SK-N-SH treated with all-trans-retinoic acid at 6 μM for 48 hours (cell line): Measurements from ENCODE around the gene UCK1.

ENCODE experiments used
- ESRRG ChIP-seq: fragments of 250-450 bp; sonication (Bioruptor Pico); IDR thresholded peaks from 2 replicates; pipeline ENCODE4 v1.6.1; 2021; ENCODE audit warnings: mild to moderate bottlenecking
- PPARA ChIP-seq: fragments of 250-450 bp; sonication (Bioruptor Pico); IDR thresholded peaks from 2 replicates; pipeline ENCODE4 v1.5.0; 2020; ENCODE audit warnings: mild to moderate bottlenecking, borderline replicate concordance
- RARB ChIP-seq: fragments of 250-450 bp; sonication (Bioruptor Pico); IDR thresholded peaks from 2 replicates; pipeline ENCODE4 v1.8.0; 2021; ENCODE audit warnings: mild to moderate bottlenecking, moderate library complexity
- TOX ChIP-seq: fragments of 250-450 bp; sonication (Bioruptor Pico); IDR thresholded peaks from 2 replicates; pipeline ENCODE4 v1.8.0; 2021; ENCODE audit warnings: mild to moderate bottlenecking, moderate library complexity, borderline replicate concordance
- ZFP3 ChIP-seq: fragments of 250-450 bp; sonication (Bioruptor Pico); IDR thresholded peaks from 2 replicates; pipeline ENCODE4 v1.5.0; 2020; ENCODE audit warnings: mild to moderate bottlenecking, moderate library complexity
- ZFP30 ChIP-seq: fragments of 450-650 bp; formaldehyde crosslinking; IDR thresholded peaks from 2 replicates; pipeline ENCODE4 v1.5.0; 2022; ENCODE audit warnings: mild to moderate bottlenecking, moderate library complexity
- TF ChIP-seq, protein P1 (sequence below): fragments of 250-450 bp; sonication (Bioruptor Pico); IDR thresholded peaks from 2 replicates; pipeline ENCODE4 v1.8.0; 2020; ENCODE audit warnings: mild to moderate bottlenecking, moderate library complexity, borderline replicate concordance
- TF ChIP-seq, protein P2 (sequence below): fragments of 250-450 bp; sonication (Bioruptor Pico); IDR thresholded peaks from 2 replicates; pipeline ENCODE4 v1.5.1; 2020; ENCODE audit warnings: low read depth, mild to moderate bottlenecking, moderate library complexity
- TF ChIP-seq, protein P3 (sequence below): fragments of 250-450 bp; sonication (Bioruptor Pico); IDR thresholded peaks from 2 replicates; pipeline ENCODE4 v1.5.1; 2021; ENCODE audit warnings: mild to moderate bottlenecking, moderate library complexity
- TF ChIP-seq, protein P4 (sequence below): fragments of 250-450 bp; sonication (Bioruptor Pico); IDR thresholded peaks from 2 replicates; pipeline ENCODE4 v1.5.0; 2020; ENCODE audit warnings: mild to moderate bottlenecking, moderate library complexity

DNA sequence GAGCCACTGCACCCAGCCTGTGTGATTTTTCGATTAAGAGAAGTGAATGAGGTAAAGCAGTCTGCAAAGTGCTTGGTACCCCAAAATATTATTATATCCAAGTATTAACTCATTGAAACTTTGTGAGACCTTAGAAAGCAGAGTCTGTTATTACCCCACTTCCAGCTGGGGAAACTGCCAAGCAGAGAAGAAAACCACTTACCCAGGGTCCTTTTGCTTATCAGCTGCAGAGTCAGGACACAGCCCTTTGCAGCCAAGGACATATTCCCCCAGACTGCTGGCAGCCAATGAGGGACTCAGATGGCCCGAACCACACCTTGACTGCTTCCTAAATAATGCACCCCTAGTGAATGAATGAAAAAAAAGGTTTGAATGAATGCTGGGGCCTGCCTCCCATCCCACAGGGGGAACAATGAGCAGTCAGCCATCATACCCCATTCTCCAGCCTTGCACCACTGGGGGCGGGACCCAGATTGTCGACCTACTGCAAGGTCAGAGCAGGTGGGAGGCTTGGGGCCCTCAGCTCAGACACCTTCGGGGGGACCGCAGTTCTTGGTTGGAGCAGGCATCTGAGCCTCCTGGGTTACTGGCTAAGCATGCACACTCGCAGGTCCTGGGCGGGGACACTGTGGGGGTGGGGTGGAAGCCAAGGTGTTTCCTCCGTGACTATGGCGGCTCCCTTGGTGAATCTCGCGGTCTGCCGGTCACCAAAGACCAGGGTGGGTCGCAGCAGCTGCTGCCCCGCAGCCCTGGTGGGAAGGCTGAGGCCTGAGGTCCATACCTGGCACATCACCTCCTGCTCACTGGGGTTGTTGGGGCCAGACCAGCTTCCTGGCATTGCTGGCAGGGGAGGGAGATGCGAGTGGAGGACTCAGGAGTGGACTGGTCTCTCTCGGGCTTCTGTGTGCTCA, 43.9 kb upstream of the UCK1 start:
- TF ChIP-seq PPARA (CRISPR knock-in tag) (no peak), ESRRG (no peak), ZFP30 (no peak), RARB (CRISPR knock-in tag) (no peak), ZFP3 (no peak), TOX (no peak)
- TF ChIP-seq, protein P1, sequence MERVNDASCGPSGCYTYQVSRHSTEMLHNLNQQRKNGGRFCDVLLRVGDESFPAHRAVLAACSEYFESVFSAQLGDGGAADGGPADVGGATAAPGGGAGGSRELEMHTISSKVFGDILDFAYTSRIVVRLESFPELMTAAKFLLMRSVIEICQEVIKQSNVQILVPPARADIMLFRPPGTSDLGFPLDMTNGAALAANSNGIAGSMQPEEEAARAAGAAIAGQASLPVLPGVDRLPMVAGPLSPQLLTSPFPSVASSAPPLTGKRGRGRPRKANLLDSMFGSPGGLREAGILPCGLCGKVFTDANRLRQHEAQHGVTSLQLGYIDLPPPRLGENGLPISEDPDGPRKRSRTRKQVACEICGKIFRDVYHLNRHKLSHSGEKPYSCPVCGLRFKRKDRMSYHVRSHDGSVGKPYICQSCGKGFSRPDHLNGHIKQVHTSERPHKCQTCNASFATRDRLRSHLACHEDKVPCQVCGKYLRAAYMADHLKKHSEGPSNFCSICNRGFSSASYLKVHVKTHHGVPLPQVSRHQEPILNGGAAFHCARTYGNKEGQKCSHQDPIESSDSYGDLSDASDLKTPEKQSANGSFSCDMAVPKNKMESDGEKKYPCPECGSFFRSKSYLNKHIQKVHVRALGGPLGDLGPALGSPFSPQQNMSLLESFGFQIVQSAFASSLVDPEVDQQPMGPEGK, result no peak
- TF ChIP-seq, protein P2, sequence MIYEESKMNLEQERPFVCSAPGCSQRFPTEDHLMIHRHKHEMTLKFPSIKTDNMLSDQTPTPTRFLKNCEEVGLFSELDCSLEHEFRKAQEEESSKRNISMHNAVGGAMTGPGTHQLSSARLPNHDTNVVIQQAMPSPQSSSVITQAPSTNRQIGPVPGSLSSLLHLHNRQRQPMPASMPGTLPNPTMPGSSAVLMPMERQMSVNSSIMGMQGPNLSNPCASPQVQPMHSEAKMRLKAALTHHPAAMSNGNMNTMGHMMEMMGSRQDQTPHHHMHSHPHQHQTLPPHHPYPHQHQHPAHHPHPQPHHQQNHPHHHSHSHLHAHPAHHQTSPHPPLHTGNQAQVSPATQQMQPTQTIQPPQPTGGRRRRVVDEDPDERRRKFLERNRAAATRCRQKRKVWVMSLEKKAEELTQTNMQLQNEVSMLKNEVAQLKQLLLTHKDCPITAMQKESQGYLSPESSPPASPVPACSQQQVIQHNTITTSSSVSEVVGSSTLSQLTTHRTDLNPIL (CRISPR knock-in tag), result no peak
- TF ChIP-seq, protein P3, sequence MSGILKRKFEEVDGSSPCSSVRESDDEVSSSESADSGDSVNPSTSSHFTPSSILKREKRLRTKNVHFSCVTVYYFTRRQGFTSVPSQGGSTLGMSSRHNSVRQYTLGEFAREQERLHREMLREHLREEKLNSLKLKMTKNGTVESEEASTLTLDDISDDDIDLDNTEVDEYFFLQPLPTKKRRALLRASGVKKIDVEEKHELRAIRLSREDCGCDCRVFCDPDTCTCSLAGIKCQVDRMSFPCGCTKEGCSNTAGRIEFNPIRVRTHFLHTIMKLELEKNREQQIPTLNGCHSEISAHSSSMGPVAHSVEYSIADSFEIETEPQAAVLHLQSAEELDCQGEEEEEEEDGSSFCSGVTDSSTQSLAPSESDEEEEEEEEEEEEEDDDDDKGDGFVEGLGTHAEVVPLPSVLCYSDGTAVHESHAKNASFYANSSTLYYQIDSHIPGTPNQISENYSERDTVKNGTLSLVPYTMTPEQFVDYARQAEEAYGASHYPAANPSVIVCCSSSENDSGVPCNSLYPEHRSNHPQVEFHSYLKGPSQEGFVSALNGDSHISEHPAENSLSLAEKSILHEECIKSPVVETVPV, result no peak
- TF ChIP-seq, protein P4, sequence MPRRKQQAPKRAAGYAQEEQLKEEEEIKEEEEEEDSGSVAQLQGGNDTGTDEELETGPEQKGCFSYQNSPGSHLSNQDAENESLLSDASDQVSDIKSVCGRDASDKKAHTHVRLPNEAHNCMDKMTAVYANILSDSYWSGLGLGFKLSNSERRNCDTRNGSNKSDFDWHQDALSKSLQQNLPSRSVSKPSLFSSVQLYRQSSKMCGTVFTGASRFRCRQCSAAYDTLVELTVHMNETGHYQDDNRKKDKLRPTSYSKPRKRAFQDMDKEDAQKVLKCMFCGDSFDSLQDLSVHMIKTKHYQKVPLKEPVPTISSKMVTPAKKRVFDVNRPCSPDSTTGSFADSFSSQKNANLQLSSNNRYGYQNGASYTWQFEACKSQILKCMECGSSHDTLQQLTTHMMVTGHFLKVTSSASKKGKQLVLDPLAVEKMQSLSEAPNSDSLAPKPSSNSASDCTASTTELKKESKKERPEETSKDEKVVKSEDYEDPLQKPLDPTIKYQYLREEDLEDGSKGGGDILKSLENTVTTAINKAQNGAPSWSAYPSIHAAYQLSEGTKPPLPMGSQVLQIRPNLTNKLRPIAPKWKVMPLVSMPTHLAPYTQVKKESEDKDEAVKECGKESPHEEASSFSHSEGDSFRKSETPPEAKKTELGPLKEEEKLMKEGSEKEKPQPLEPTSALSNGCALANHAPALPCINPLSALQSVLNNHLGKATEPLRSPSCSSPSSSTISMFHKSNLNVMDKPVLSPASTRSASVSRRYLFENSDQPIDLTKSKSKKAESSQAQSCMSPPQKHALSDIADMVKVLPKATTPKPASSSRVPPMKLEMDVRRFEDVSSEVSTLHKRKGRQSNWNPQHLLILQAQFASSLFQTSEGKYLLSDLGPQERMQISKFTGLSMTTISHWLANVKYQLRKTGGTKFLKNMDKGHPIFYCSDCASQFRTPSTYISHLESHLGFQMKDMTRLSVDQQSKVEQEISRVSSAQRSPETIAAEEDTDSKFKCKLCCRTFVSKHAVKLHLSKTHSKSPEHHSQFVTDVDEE, result no peak
